Trophoblast cell (in vitro differentiated cells and primary cell): ENCODE results near the gene PJA2.
"Not testable (repeated sequence)": the region's sequence is repeated elsewhere in the genome, so short reads cannot be mapped to it uniquely, and the experiment has no call there.

Experiments
- DNase-seq, 2 donors: peaks; one replicate each; pipeline ENCODE4 v3.0.0-alpha.2; 2016
- H2AFZ ChIP-seq: 2 replicates; pipeline ENCODE4 v1.6.1; 2013; ENCODE audit warnings: low read length, moderate library complexity, mild to moderate bottlenecking; ENCODE audit not compliant: insufficient read depth, poor library complexity
- H2AK5ac ChIP-seq: 2 replicates; pipeline ENCODE4 v1.6.1; 2013; ENCODE audit warnings: mild to moderate bottlenecking, low read length
- H2BK120ac ChIP-seq: 2 replicates; pipeline ENCODE4 v1.6.1; 2013; ENCODE audit warnings: low read length, mild to moderate bottlenecking, moderate library complexity; ENCODE audit not compliant: insufficient read depth, poor library complexity
- H2BK12ac ChIP-seq: 2 replicates; pipeline ENCODE4 v1.6.1; 2013; ENCODE audit warnings: mild to moderate bottlenecking, low read length, moderate library complexity
- H2BK5ac ChIP-seq: 2 replicates; pipeline ENCODE4 v1.6.1; 2013; ENCODE audit warnings: low read length, low read depth, moderate library complexity, mild to moderate bottlenecking; ENCODE audit not compliant: poor library complexity
- H3K14ac ChIP-seq: 2 replicates; pipeline ENCODE4 v1.6.1; 2013; ENCODE audit warnings: mild to moderate bottlenecking, low read length
- H3K18ac ChIP-seq: 2 replicates; pipeline ENCODE4 v1.6.1; 2013; ENCODE audit warnings: mild to moderate bottlenecking, low read length
- H3K23ac ChIP-seq: 2 replicates; pipeline ENCODE4 v1.6.1; 2013; ENCODE audit warnings: low read length
- H3K27ac ChIP-seq: 2 replicates; pipeline ENCODE4 v1.5.1; 2013; ENCODE audit warnings: low read depth, mild to moderate bottlenecking, inconsistent platforms, low read length, moderate library complexity
- H3K27me3 ChIP-seq: 2 replicates; pipeline ENCODE4 v1.6.1; 2013; ENCODE audit warnings: inconsistent platforms, mild to moderate bottlenecking, low read length, moderate library complexity; ENCODE audit not compliant: insufficient read depth
- H3K36me3 ChIP-seq, 2 experiments: 1 replicate in 1 of 2; 2 replicates in 1 of 2; pipeline ENCODE4 v1.6.1; 2013; ENCODE audit warnings: low read length in 2 of 2, mild to moderate bottlenecking in 2 of 2, moderate library complexity in 1 of 2; ENCODE audit not compliant: insufficient read depth in 2 of 2, control insufficient read depth in 1 of 2
- H3K4ac ChIP-seq: 2 replicates; pipeline ENCODE4 v1.6.1; 2013; ENCODE audit warnings: low read depth, mild to moderate bottlenecking, low read length, moderate library complexity
- H3K4me1 ChIP-seq, 2 experiments: 1 replicate in 1 of 2; 2 replicates in 1 of 2; pipeline ENCODE4 v1.6.1; 2013; ENCODE audit warnings: low read length in 2 of 2, mild to moderate bottlenecking in 2 of 2, moderate library complexity in 1 of 2; ENCODE audit not compliant: insufficient read depth in 2 of 2, control insufficient read depth in 1 of 2
- H3K4me2 ChIP-seq: 2 replicates; pipeline ENCODE4 v1.6.1; 2013; ENCODE audit warnings: inconsistent platforms, mild to moderate bottlenecking, low read length, moderate library complexity
- H3K4me3 ChIP-seq: 2 replicates; pipeline ENCODE4 v1.5.1; 2013; ENCODE audit warnings: mild to moderate bottlenecking, low read depth, low read length, inconsistent platforms
- H3K79me1 ChIP-seq: one replicate; pipeline ENCODE4 v1.6.1; 2013; ENCODE audit warnings: low read length
- H3K79me2 ChIP-seq: 2 replicates; pipeline ENCODE4 v1.6.1; 2013; ENCODE audit warnings: low read length, mild to moderate bottlenecking; ENCODE audit not compliant: control insufficient read depth, insufficient read depth, poor library complexity
- H3K9ac ChIP-seq: 2 replicates; pipeline ENCODE4 v1.6.1; 2013; ENCODE audit warnings: mild to moderate bottlenecking, low read length
- H3K9me3 ChIP-seq: 2 replicates; pipeline ENCODE4 v1.6.1; 2013; ENCODE audit warnings: low read depth, mild to moderate bottlenecking, control low read depth, inconsistent platforms, low read length; ENCODE audit not compliant: insufficient read depth
- H4K12ac ChIP-seq: 2 replicates; pipeline ENCODE4 v1.6.1; 2013; ENCODE audit warnings: low read depth, mild to moderate bottlenecking, low read length, moderate library complexity
- H4K8ac ChIP-seq: 2 replicates; pipeline ENCODE4 v1.6.1; 2013; ENCODE audit warnings: low read depth, mild to moderate bottlenecking, low read length, moderate library complexity
- H4K91ac ChIP-seq: one replicate; pipeline ENCODE4 v1.6.1; 2013; ENCODE audit warnings: low read depth, mild to moderate bottlenecking, low read length, moderate library complexity
- WGBS: extraction: QIAGEN DNeasy Blood & Tissue Kit; methylation state at CpG from one replicate; pipeline ENCODE4 v1.1.7; 2013; ENCODE audit warnings: missing lambda C conversion rate; ENCODE audit not compliant: insufficient read length, insufficient coverage; ENCODE audit errors: extremely low coverage; 5-methylcytosine and 5-hydroxymethylcytosine counted together

PJA2 gene

DNA sequence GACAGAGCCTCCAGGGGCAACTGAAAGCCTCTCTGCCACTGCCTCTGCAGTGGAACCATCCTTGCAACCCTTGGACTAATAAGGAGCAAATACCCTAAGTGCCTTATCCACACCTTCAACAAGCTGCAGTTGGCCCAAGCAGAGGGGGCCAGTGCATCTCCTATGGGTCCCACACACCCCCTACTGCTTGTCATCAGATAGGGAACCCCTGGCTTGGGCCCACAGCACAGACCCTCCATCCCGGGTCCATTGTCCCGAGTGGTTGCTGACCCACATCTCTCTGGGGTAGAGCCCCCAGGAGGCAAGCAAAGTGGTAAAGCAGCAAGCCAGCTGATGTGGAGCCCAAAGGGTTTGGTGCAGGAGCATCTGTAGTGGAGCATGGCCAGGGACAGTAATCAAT, 119.5 kb downstream of the PJA2 start:
- H3K79me2 ChIP-seq: no peaks in the 10 kb centered on the region
- H2BK120ac ChIP-seq: no peak overlapping the region
- no peak overlapping the region for H2AFZ ChIP-seq
- H3K9ac ChIP-seq: no peak overlapping the region
- no peaks in the 10 kb centered on the region for H3K79me1 ChIP-seq
- H2BK12ac ChIP-seq: no peak overlapping the region
- no peak overlapping the region for H2BK5ac ChIP-seq
- no peaks in the 10 kb centered on the region for H3K36me3 ChIP-seq
- no peak overlapping the region for H3K4ac ChIP-seq
- no peak overlapping the region for H4K8ac ChIP-seq
- no peaks in the 10 kb centered on the region for H3K4me1 ChIP-seq
- H3K14ac ChIP-seq: no peak overlapping the region
- no CpG with 5 or more reads among the region's 2 CpGs for WGBS
- H4K91ac ChIP-seq: no peak overlapping the region
- H3K27me3 ChIP-seq: no peaks in the 10 kb centered on the region
- no peak overlapping the region for H3K4me2 ChIP-seq
- H2AK5ac ChIP-seq: no peak overlapping the region
- H3K9me3 ChIP-seq: peaks cover 10% of the 10 kb centered on the region
- no peak overlapping the region for H4K12ac ChIP-seq
- H3K18ac ChIP-seq: no peak overlapping the region
- no peak overlapping the region for H3K4me3 ChIP-seq
- no peak overlapping the region for H3K27ac ChIP-seq
- DNase-seq: no peak
- no peak overlapping the region for H3K23ac ChIP-seq

DNA sequence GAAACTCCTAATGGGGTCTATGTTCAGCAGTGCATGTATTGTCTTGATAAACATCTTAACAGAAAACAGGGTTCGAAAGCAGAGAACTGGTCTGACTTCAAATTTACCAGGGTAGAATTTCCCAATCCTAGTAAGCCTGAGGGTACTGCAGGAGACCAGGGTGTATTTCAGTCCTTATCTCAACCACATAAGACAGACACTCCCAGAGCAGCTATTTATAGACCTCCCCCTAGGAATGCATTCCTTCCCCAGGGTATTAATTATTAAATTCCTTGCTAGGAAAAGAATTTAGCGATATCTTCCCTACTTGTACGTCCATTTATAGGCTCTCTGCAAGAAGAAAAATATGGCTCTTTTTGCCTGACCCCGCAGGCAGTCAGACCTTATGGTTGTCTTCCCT, 123.1 kb downstream of the PJA2 start:
- not testable (repeated sequence) for H2BK5ac ChIP-seq, H3K27ac ChIP-seq, H3K79me2 ChIP-seq, H3K23ac ChIP-seq, H2AFZ ChIP-seq, H3K27me3 ChIP-seq, H3K4ac ChIP-seq, H4K8ac ChIP-seq, H2AK5ac ChIP-seq, H3K14ac ChIP-seq, H2BK120ac ChIP-seq, H3K9ac ChIP-seq, H4K12ac ChIP-seq, H3K36me3 ChIP-seq, H4K91ac ChIP-seq, H3K4me3 ChIP-seq, H3K18ac ChIP-seq, H3K4me1 ChIP-seq, H2BK12ac ChIP-seq, H3K79me1 ChIP-seq, H3K4me2 ChIP-seq
- H3K9me3 ChIP-seq: peaks cover 10% of the 10 kb centered on the region
- WGBS: no CpG with 5 or more reads among the region's 4 CpGs
- peak in 1 of 2 donors; percentile 44 for DNase-seq
